Measurements from ENCODE around the gene RCCD1. TPM values are rescaled to one million over a fixed set of nuclear protein-coding genes. Genes with fewer than 3 reads are reported as not detected.

Gene RCCD1
- total and polyA plus RNA-seq, 2 of the 8 experiments (the other 6 are each of a cell fraction or from before 2014, with no cell fraction given) = 9.9 to 18.8 TPM

- H2BK15ac ChIP-seq (ENCODE audit: low read length) = no peak overlapping the region
- ChIA-PET POLR2A (ENCODE audit: partially characterized antibody) (interaction anchor here (1.0 to 1.3 kb wide), 2 partner anchors 9 to 30 kb away, joined by 3 read pairs; no protein-coding TSS in a partner anchor), CTCF (ENCODE audit: partially characterized antibody) (interaction anchor here (0.7 to 20.7 kb wide), 4 partner anchors 8 to 640 kb away, joined by 3 to 306 read pairs (median 23); partner anchors contain the start of genes HDDC3, RCCD1 and UNC45A)
- H4K5ac ChIP-seq (ENCODE audit: insufficient read length, low read depth, low read length) = no peak overlapping the region
- no peak overlapping the region for H2BK20ac ChIP-seq (ENCODE audit: low read length)
- H3K36me3 ChIP-seq (ENCODE audit: control insufficient read depth in 2 of 4, insufficient read depth in 4 of 4, low read length in 3 of 4) = peaks cover 13 to 62% (median 36%) of the 10 kb centered on the region in 4 experiments; a peak in 7 of 8 replicates
- no peak overlapping the region for H4K91ac ChIP-seq (replicated peaks; ENCODE audit: insufficient read length, low read length)
- DNase-seq (ENCODE audit: low read depth in 1 of 2, low spot score in 2 of 2) (no peak), FAIRE-seq (no peak)
- no peak overlapping the region for H4K8ac ChIP-seq (ENCODE audit: extremely low read depth, insufficient read depth, low read length)
- no peak overlapping the region; the same call in 1 of the 2 replicates for H3K27ac ChIP-seq (ENCODE audit: low read depth, low read length)
- no peak overlapping the region for H3K23ac ChIP-seq (ENCODE audit: insufficient read length)
- WGBS, 2 experiments (ENCODE audit: extremely low coverage in 1 of 2, insufficient coverage in 1 of 2, insufficient read length in 1 of 2, insufficient replicate concordance in 2 of 2, low coverage in 1 of 2, low lambda C conversion rate in 2 of 2, missing lambda C conversion rate in 1 of 2) = 100% methylated on average over 4 of the region's 4 CpGs; no CpG with 5 or more reads in 1 of the 2 experiments
- H3K14ac ChIP-seq (ENCODE audit: insufficient read length) = no peak overlapping the region
- no peak overlapping the region for H3K9ac ChIP-seq (replicated peaks in 1 of 4; ENCODE audit: extremely low read depth in 1 of 4, low read depth in 3 of 4, low read length in 3 of 4)
- no peaks in the 10 kb centered on the region for H3K27me3 ChIP-seq (replicated peaks in 1 of 4; ENCODE audit: control insufficient read depth in 3 of 4, extremely low read depth in 1 of 4, insufficient read depth in 3 of 4, low read length in 3 of 4)
- no peak overlapping the region for H2BK12ac ChIP-seq (ENCODE audit: low read depth, low read length)
- H3K4me3 ChIP-seq (ENCODE audit: extremely low read depth in 1 of 4, insufficient read depth in 2 of 4, low read depth in 3 of 4, low read length in 4 of 4) = no peak overlapping the region
- peaks cover 0 to 2% (median 1%) of the 10 kb centered on the region in 4 experiments; a peak in 6 of 7 replicates for H3K4me1 ChIP-seq (replicated peaks in 1 of 4; ENCODE audit: control insufficient read depth in 3 of 4, insufficient read depth in 4 of 4, low read length in 3 of 4)
- H3K79me1 ChIP-seq (ENCODE audit: low read depth, low read length) = no peaks in the 10 kb centered on the region
- H2AFZ ChIP-seq (ENCODE audit: low read length) = no peak overlapping the region
- H2BK120ac ChIP-seq (replicated peaks; ENCODE audit: low read depth, low read length) = no peak overlapping the region
- H3K4me2 ChIP-seq (ENCODE audit: insufficient read depth in 1 of 2, low read depth in 2 of 2, low read length in 2 of 2) = no peak overlapping the region
- no peak overlapping the region for H3K18ac ChIP-seq (ENCODE audit: extremely low read depth, low read length)
- H3K23me2 ChIP-seq (ENCODE audit: low read depth, low read length) = no peaks in the 10 kb centered on the region
- H3K9me3 ChIP-seq (ENCODE audit: insufficient read depth in 2 of 2, low read depth in 1 of 2, low read length in 1 of 2) = no peaks in the 10 kb centered on the region
- H2BK5ac ChIP-seq (ENCODE audit: low read depth, low read length) = no peak overlapping the region
- no peak overlapping the region for H3K4ac ChIP-seq (replicated peaks; ENCODE audit: insufficient read length, low read depth, low read length)
- H2AK5ac ChIP-seq (ENCODE audit: low read depth, low read length) = no peak overlapping the region
- H4K20me1 ChIP-seq (replicated peaks in 1 of 2; ENCODE audit: control insufficient read depth in 1 of 2, insufficient read depth in 2 of 2, low read length in 2 of 2) = peaks cover 4 to 6% of the 10 kb centered on the region in 2 experiments
- H3K56ac ChIP-seq (replicated peaks; ENCODE audit: insufficient read length, low read depth, low read length) = no peak overlapping the region
- H3K79me2 ChIP-seq (ENCODE audit: control insufficient read depth in 1 of 2, insufficient read depth in 2 of 2, low read length in 2 of 2) = no peaks in the 10 kb centered on the region
- TF ChIP-seq TCF12 (IDR thresholded peaks at IDR 0.05; ENCODE audit: low read depth, low read length) (no peak), E2F6 (IDR thresholded peaks at IDR 0.05) (no peak), SUZ12 (IDR thresholded peaks at IDR 0.05; ENCODE audit: low read length) (no peak), SIX5 (IDR thresholded peaks at IDR 0.05; ENCODE audit: low read depth, low read length) (no peak), PHF8 (conservative IDR thresholded peaks at IDR 0.05; ENCODE audit: low read depth, low read length) (no peak), ZNF274 (IDR thresholded peaks at IDR 0.05; ENCODE audit: borderline replicate concordance, extremely low read depth, low read length) (no peak), POLR2AphosphoS5 (IDR thresholded peaks at IDR 0.05; ENCODE audit: low read depth, low read length) (no peak), RBBP5 (IDR thresholded peaks at IDR 0.05; ENCODE audit: borderline replicate concordance, low read depth, low read length) (no peak), BACH1 (IDR thresholded peaks at IDR 0.05; ENCODE audit: low read length) (no peak), SP4 (IDR thresholded peaks at IDR 0.05; ENCODE audit: low read length) (no peak), FOSL1 (IDR thresholded peaks at IDR 0.05; ENCODE audit: insufficient read depth, low read depth, low read length) (no peak), JUND (IDR thresholded peaks at IDR 0.05; ENCODE audit: low read length) (no peak), TEAD4 (IDR thresholded peaks at IDR 0.05; ENCODE audit: low read depth, low read length) (no peak), EP300 (IDR thresholded peaks at IDR 0.05; ENCODE audit: borderline replicate concordance in 1 of 2, low read depth in 2 of 2, low read length in 2 of 2) (no peak)
These were observed 13.6 kb upstream of the RCCD1 start for GRCh38 chr15:90941038-90941437.

All from H1 (cell line).